Mononuclear cell (primary cell): Measurements from ENCODE around the gene ENTR1. TPM values are rescaled to one million over a fixed set of nuclear protein-coding genes. Genes with fewer than 3 reads are reported as not detected.

Experiments
- H3K27me3 ChIP-seq: 2 replicates; pipeline ENCODE4 v1.6.0; 2011; ENCODE audit warnings: low read length, control low read depth; ENCODE audit not compliant: insufficient read depth
- H3K4me1 ChIP-seq: 2 replicates; pipeline ENCODE4 v1.5.1; 2011; ENCODE audit warnings: mild to moderate bottlenecking, low read length, control low read depth; ENCODE audit not compliant: insufficient read depth
- H3K4me3 ChIP-seq: 2 replicates; pipeline ENCODE4 v1.5.1; 2011; ENCODE audit warnings: mild to moderate bottlenecking, low read length, moderate library complexity
- H3K9me3 ChIP-seq: 2 replicates; pipeline ENCODE4 v1.5.1; 2011; ENCODE audit warnings: low read depth, mild to moderate bottlenecking, control low read depth, low read length
- total RNA-seq: library from RNA; depleted of rRNA; stranded (reverse); fragments of >200 nt; gene quantifications from one replicate; pipeline ENCODE4 v1.2.3, GENCODE V29; 2012

ENTR1 gene
- total RNA-seq, 1 donor: 16.2 TPM

DNA sequence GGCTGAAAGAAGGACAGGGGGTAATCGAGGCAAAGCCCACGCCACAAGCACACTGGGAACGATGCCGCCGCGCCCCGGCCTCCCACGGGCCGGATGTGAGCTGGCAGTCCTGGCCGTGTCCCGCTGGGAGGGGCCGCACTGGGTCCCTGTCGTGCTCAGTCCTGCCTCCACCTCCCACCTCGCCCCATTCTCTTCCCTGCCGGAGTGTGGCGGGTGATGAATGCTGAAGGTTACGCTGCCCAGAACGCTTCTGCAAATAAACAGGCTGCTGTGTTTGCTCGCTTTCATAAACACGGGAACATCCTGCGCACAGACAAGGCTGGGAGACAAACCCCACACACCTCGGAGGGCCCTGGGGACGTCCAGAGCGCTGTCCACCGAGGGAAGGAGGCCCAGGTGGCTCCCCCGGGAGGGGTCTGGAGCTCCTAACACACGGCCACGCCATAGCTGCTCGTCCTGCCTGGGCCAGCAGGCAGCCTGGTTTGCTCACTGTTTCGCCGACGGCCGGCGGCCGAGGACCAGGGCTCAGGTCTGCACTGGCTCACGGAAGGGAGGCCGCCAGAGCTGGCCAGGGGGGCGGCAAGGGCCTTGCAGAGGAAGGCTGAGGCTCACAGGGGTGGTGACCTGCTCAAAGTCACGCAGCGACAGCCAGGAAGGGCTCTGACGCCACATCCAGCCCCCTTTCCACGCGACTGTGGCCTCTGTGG, 49.2 kb downstream of the ENTR1 start:
- no peaks in the 10 kb centered on the region for H3K9me3 ChIP-seq
- H3K4me1 ChIP-seq: peaks cover 30% of the 10 kb centered on the region
- H3K4me3 ChIP-seq: no peak overlapping the region
- H3K27me3 ChIP-seq: no peaks in the 10 kb centered on the region

DNA sequence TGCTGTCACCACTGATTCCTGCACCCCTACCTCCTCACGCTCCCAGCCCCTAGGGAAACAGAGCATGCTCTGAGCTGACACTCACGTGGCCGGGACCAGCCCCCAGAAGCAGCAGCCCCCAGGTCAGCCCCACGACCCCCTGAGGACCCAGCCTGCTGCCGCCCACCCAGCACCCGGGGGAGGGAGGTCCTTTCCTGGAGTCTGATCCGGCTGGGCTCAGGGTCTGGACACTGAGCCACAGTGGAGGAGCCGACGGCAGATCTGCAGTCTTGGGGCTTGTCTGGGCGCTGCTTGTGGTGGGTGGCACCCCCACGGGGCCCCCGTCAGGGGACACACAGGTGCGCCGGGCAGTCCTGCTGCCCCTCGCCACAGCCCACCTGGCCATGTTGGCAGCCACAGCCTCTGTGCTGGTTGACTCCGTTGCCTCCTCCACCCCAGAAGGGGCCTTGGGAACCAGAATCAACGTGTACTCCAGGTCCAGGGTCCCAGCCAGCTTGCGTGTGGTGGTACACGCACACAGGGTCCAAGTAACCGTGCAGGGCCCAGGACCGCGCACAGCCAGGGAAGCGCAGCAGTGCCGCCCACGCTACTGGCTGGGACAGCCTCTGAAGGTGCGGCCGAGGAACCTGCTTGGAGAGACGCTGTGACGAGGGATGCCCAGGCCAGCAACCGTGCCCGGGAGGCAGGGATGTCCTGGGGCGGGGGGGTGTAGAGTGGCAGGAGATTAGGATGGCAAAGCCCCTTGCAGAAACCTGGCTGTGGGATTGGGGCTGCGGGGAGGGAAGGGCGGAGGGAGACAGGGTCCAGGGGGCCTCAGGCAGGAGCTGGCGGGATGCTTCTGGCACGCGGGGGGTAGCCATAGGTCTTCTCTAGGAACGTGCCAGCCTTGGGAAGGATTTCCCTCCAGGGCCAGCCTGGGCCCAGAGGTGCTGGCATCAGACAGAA, 50.4 kb downstream of the ENTR1 start:
- no peaks in the 10 kb centered on the region for H3K9me3 ChIP-seq
- H3K4me3 ChIP-seq: no peak overlapping the region
- H3K4me1 ChIP-seq: peaks cover 18% of the 10 kb centered on the region
- H3K27me3 ChIP-seq: no peaks in the 10 kb centered on the region

DNA sequence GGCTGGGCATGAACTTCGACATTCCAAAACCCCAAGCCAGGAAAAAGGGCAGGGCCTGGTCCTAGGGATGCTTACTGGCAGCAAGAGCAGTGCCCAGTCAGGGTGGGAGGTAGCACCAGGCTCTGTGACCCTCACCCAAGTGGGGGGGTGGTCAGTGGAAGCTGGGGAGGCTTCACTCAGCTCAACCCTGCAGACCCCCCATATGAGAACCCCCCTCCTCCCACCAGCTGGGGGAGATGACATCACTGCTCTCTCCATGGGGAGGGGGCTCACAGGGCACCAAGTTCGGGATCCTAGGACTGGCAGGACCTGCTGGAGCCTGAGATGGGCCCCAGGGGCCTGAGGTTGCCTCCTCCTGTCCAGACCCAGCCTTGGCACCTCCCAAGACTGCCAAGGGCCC, 51.5 kb downstream of the ENTR1 start:
- Histone ChIP-seq H3K27me3 (no peaks in the 10 kb centered on the region), H3K4me3 (no peak overlapping the region), H3K4me1 (peaks cover 7% of the 10 kb centered on the region), H3K9me3 (no peaks in the 10 kb centered on the region)

DNA sequence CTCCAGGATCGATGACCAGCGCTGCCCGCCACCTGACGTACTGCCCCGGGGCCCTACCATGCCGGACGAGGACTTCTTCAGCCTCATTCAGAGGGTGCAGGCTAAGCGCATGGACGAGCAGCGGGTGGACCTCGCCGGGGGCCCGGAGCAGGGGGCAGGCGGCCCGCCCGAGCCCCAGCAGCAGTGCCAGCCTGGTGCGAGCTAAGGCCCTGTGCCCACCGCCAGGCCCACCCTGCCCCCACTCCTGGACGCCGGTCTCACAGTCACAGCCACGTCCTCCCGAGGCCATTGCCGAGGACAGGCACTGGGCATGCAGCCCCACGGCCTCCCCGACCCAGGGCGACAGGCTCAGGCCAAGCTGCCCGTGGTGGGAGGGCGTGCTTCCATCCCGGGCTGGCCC, 52.4 kb downstream of the ENTR1 start:
- Histone ChIP-seq H3K27me3 (no peaks in the 10 kb centered on the region), H3K4me1 (peaks cover 4% of the 10 kb centered on the region), H3K9me3 (no peaks in the 10 kb centered on the region), H3K4me3 (no peak overlapping the region)

DNA sequence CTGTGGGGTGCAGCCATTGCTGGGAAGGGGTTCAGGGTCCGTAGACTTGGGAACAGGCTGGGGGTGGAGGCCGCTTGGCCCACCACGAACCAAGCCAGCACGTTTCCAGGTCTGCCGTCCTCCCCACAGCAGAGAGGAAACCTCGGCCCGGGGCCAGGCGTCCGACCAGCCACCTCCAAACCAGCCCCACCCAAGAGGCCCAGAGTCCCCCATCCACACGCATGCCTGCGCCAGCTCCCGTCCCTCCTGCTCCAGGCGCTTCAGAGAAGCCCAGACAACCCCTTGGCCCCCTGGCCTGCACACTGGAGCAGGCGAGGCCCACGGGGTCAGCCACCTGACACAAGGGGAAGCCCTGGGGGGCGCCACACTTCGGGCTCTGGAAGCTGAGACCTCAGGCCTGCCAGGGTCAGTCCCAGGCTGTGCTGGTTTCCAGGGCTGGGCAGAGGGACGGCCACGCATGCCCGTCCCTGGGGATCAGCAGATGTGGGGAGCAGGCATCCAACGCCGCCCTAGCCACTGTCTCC, 53.1 kb downstream of the ENTR1 start:
- Histone ChIP-seq H3K9me3 (no peaks in the 10 kb centered on the region), H3K27me3 (no peaks in the 10 kb centered on the region), H3K4me1 (no peaks in the 10 kb centered on the region), H3K4me3 (no peak overlapping the region)

DNA sequence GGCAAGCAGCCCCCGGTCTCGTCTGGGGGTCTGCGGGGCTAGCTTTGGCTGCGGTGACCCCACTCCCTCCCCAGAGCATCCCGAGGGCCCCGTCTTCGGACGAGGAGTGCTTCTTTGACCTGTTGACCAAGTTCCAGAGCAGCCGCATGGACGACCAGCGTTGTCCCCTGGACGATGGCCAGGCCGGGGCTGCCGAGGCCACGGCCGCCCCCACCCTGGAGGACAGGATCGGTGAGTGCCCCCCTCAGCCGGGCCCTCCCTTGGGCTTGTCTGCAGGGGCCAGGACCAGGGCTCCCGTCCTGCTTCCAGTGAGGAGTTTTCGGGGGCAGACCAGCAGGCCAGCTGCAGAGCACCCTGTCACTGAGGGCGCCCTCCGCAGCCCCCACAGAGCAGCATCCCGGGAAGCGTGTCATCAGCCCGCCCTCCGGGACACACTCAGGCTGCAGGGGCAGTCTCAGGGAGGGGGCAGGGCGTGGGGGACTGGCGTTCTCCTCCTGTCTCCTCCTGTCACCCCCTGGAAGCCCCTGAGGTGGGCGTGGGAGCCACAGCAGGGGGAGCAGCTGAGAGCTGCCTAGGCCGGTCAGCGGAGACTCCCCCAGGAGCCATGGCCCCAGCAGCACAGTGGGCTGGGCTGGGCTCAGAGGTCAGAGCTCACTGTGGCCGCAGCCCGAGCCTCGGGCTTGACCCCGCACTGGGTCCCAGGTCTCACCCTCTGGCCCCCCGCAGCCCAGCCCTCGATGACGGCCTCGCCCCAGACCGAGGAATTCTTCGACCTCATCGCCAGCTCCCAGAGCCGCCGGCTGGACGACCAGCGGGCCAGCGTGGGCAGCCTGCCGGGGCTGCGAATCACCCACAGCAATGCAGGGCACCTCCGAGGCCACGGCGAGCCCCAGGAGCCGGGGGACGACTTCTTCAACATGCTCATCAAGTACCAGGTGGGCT, 54.5 kb downstream of the ENTR1 start:
- H3K4me1 ChIP-seq: no peaks in the 10 kb centered on the region

DNA sequence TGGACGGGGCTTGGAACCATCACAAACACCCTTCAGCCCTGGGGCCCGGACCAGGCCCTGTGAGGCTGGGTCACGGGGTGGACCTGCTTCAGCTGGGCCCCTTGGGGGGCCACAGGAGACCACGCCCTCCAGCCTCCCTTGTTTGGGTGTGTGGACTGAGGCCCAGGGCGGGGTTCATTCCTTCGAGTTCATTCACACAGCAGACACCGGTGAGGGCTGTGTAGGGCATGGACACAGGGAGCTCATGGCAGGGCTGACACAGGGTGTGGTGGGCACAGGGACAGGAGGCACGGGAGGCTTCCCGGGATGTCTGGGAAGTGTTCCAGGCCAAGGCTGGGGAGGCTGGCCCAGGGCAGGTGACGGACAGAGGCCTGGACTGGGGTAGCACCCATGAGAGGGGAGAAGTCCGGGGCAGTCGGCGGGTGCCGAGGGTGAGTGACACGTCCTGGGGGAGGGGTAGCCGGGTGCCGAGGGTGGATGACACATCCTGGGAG, 55.8 kb downstream of the ENTR1 start:
- no peaks in the 10 kb centered on the region for H3K9me3 ChIP-seq
- no peaks in the 10 kb centered on the region for H3K4me1 ChIP-seq
- no peaks in the 10 kb centered on the region for H3K27me3 ChIP-seq
- no peak overlapping the region for H3K4me3 ChIP-seq

More for the DNA sequence above, 54.5 kb downstream of the ENTR1 start:
- H3K9me3 ChIP-seq: no peaks in the 10 kb centered on the region
- H3K27me3 ChIP-seq: no peaks in the 10 kb centered on the region
- H3K4me3 ChIP-seq: no peak overlapping the region

DNA sequence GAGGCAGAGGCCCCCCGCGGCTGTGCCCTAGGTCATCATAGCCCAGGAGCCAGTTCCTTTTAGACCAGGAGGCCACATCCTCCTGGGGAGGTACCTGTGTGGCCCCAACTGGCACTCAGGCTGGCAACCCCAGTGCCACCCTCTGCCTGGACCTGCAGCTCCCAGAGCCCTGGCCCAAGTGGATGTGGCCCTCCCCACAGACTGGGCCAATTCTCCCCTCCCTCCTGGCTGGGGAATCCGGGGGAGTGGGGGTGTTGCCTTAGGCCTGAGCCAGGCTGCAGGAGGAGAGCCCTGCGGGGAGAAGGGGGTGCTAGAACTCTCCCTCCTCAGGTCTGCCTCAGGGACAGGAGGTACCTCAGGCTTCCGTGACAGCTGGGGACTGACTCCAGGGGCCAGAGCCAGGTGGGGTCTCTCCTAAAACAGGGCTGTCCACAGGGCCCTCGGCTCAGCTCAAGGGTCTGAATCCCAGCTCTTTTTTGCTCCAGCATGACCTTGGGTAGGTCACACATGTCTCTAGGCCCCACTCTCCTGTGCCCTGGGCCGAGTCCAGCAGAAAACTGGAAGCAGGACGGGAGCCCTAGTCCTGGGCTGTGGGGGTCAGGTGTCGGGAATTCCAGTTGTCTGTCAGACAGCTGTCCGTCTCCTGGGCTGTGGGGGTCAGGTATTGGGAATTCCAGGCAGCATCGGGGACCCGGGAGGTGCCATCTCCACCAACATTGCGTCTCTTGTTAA, 56.5 kb downstream of the ENTR1 start:
- Histone ChIP-seq H3K4me1 (no peaks in the 10 kb centered on the region), H3K4me3 (no peak overlapping the region), H3K9me3 (no peaks in the 10 kb centered on the region), H3K27me3 (no peaks in the 10 kb centered on the region)

DNA sequence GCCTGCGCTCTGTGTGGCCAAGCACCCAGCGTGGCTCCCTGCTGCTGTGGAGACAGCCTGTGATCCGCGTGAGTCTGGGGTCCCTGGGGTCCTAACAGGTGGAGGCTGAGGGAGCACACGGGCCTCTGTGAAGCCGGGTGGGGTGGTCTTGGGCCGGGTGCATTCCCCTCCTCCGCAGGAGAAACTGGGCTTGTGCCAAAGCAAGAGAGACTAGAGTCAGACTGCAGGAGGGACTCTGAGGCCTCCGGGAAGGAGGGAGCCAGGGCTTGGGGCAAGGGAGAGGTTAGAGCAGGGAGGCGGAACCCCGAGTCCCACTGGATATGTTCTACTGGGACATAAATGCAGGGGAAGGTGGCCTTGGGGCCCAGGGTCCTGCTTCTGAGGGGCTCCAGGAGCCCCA, 57.3 kb downstream of the ENTR1 start:
- no peaks in the 10 kb centered on the region for H3K9me3 ChIP-seq
- no peaks in the 10 kb centered on the region for H3K27me3 ChIP-seq
- no peaks in the 10 kb centered on the region for H3K4me1 ChIP-seq
- H3K4me3 ChIP-seq: no peak overlapping the region

DNA sequence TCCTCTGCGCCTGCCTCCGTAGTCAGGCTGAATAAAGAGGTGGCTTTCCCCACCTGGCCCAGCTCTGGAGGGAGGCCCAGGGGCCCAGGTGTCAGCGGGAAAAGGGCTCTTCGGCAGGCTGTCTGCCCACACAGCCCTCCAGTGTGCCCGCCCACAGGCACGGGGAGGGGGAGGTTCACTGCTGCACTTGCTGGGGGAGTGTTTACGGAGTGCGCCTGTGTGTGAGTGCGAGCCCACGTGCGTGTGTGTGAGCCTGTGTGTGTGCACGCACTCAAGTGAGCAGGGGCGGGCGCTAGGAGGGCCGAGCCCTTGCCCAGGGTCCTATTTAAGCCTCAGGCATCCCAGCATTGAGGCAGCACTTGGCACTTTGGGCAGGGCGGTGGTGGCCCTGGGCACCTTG, 57.7 kb downstream of the ENTR1 start:
- no peaks in the 10 kb centered on the region for H3K9me3 ChIP-seq
- no peak overlapping the region for H3K4me3 ChIP-seq
- no peaks in the 10 kb centered on the region for H3K4me1 ChIP-seq
- H3K27me3 ChIP-seq: no peaks in the 10 kb centered on the region

Other genes with a start within 250 kb of the ENTR1 start
- not detected for gene LHX3, start 205.5 kb downstream of the ENTR1 start, total RNA-seq
- 8.1 TPM for gene QSOX2, start 164.8 kb downstream of the ENTR1 start, total RNA-seq
- 0.10 TPM for gene CCDC187, start 106.5 kb downstream of the ENTR1 start, total RNA-seq
- gene GPSM1, start 83.1 kb downstream of the ENTR1 start, total RNA-seq: 2.6 TPM
- 9.0 TPM for gene DNLZ, start 46.9 kb downstream of the ENTR1 start, total RNA-seq
- 8.5 TPM for gene CARD9, start 36.9 kb downstream of the ENTR1 start, total RNA-seq
- gene SNAPC4, start 10.4 kb downstream of the ENTR1 start, total RNA-seq: 3.5 TPM
- 36.6 TPM for gene PMPCA, start within 50 bp of the ENTR1 start, total RNA-seq
- gene INPP5E, start 29.2 kb upstream of the ENTR1 start, total RNA-seq: 5.5 TPM
- 38.0 TPM for gene SEC16A, start 72.4 kb upstream of the ENTR1 start, total RNA-seq
- 28.1 TPM for gene NOTCH1, start 135.4 kb upstream of the ENTR1 start, total RNA-seq